HG02840 (cell line): Measurements from ENCODE around the gene ECD.

ENCODE experiments used
- ATAC-seq: cut with Tn5 transposase; IDR thresholded peaks from one replicate; pipeline ENCODE4 v1.9.1; 2021; ENCODE audit warnings: mild to moderate bottlenecking, moderate library complexity, moderate number of reproducible peaks; ENCODE audit not compliant: unreplicated experiment, low FRiP score

ECD gene

GRCh38 chr10:73106301-73106700, 61.5 kb downstream of the ECD start:
- ATAC-seq = no peak

GRCh38 chr10:73099141-73099540, 68.7 kb downstream of the ECD start:
- ATAC-seq = no peak

GRCh38 chr10:73097305-73097670, 70.5 kb downstream of the ECD start:
- ATAC-seq = peak; percentile 6

GRCh38 chr10:73096449-73097304, 71.1 kb downstream of the ECD start, which contains the start of gene P4HA1:
Gene P4HA1 (minus strand): TSS chr10:73096866. CDS start chr10:73074883, 21,983 bp downstream.
- peak; percentile 84 for ATAC-seq

- peak; percentile 19 for ATAC-seq
Measured at GRCh38 chr10:73096041-73096448, 71.8 kb downstream of the ECD start.

- no peak for ATAC-seq
Measured at GRCh38 chr10:73095481-73096021, 72.3 kb downstream of the ECD start.

- ATAC-seq = no peak
Measured at GRCh38 chr10:73094986-73095480, 72.8 kb downstream of the ECD start.

GRCh38 chr10:73093922-73094850, 73.6 kb downstream of the ECD start:
- no peak for ATAC-seq

GRCh38 chr10:73092830-73093229, 75.0 kb downstream of the ECD start:
- ATAC-seq = no peak

- no peak for ATAC-seq
Measured at GRCh38 chr10:73088304-73088703, 79.5 kb downstream of the ECD start.

GRCh38 chr10:73086816-73087215, 81.0 kb downstream of the ECD start:
- ATAC-seq = no peak

GRCh38 chr10:73084209-73084608, 83.6 kb downstream of the ECD start:
- no peak for ATAC-seq
